HepG2 (cell line): ENCODE results near the gene RPL3. TPM values are rescaled to one million over a fixed set of nuclear protein-coding genes. Genes with fewer than 3 reads are reported as not detected.

Source experiments
- GATAD1 ChIP-seq: IDR thresholded peaks from 2 replicates; pipeline ENCODE4 v1.6.1; 2016; ENCODE audit warnings: missing genetic modification reagents, missing compliant biosample characterization
- HMG20A ChIP-seq: IDR thresholded peaks from 2 replicates; pipeline ENCODE4 v1.6.1; 2016; ENCODE audit warnings: borderline replicate concordance
- JUNB ChIP-seq: sonication (generic); formaldehyde crosslinking; IDR thresholded peaks from 2 replicates; pipeline ENCODE4 v1.8.0; 2022; ENCODE audit warnings: missing genetic modification reagents, mild to moderate bottlenecking, borderline replicate concordance
- KDM4B ChIP-seq: sonication (generic); formaldehyde crosslinking; IDR thresholded peaks from 2 replicates; pipeline ENCODE4 v1.4.0; 2020; ENCODE audit warnings: missing genetic modification reagents
- MAFK ChIP-seq, 2 experiments: IDR thresholded peaks in 1 of 2; conservative IDR thresholded peaks in 1 of 2; 2 replicates each; pipeline ENCODE4 v1.6.1; 2011; ENCODE audit warnings: improper control_type of control experiment in 2 of 2, low read length in 2 of 2
- MTF2 ChIP-seq: sonication (generic); formaldehyde crosslinking; IDR thresholded peaks from 2 replicates; pipeline ENCODE4 v1.5.0; 2020; ENCODE audit warnings: missing genetic modification reagents, borderline replicate concordance
- TEAD3 ChIP-seq: optimal IDR thresholded peaks from 2 replicates; pipeline ENCODE3; 2016; ENCODE audit warnings: borderline replicate concordance
- ZNF589 ChIP-seq: sonication (generic); formaldehyde crosslinking; conservative IDR thresholded peaks from 2 replicates; pipeline ENCODE4 v1.8.0; 2022; ENCODE audit warnings: mild to moderate bottlenecking, moderate library complexity, missing genetic modification reagents
- ZNF678 ChIP-seq: sonication (generic); formaldehyde crosslinking; IDR thresholded peaks from 2 replicates; pipeline ENCODE4 v1.4.0; 2020; ENCODE audit warnings: mild to moderate bottlenecking, missing genetic modification reagents
- polyA plus RNA-seq, 8 experiments: library from polyadenylated mRNA; depleted of rRNA in 3 of 8; stranded (reverse) in 7 of 8; unstranded in 1 of 8; fragments of >200 nt; fragmentation: Illumina TruSeq in 4 of 8; extraction: Trizol in 4 of 8; gene quantifications; 2 replicates each; pipeline versions ENCODE4 v1.2.1 to v1.2.3, GENCODE V29; 2011 to 2016; ENCODE audit warnings: low read depth in 4 of 8, missing spikeins in 1 of 8, mixed read lengths in 1 of 8; ENCODE audit not compliant: insufficient read depth in 1 of 8
- total RNA-seq, 5 experiments: library from RNA; depleted of rRNA; stranded (reverse); fragments of >200 nt; fragmentation: Illumina TruSeq; extraction: Trizol; gene quantifications; 2 replicates each; pipeline ENCODE4 v1.2.3, GENCODE V29; 2016; ENCODE audit warnings: low read depth in 1 of 5
- TF ChIP-seq, protein P1 (sequence below): sonication (generic); formaldehyde crosslinking; IDR thresholded peaks from 2 replicates; pipeline ENCODE4 v1.4.0; 2020; ENCODE audit warnings: missing genetic modification reagents, borderline replicate concordance
- TF ChIP-seq, protein P2 (sequence below): sonication (generic); formaldehyde crosslinking; IDR thresholded peaks from 2 replicates; pipeline ENCODE4 v1.8.0; 2022; ENCODE audit warnings: mild to moderate bottlenecking, missing genetic modification reagents, borderline replicate concordance
- TF ChIP-seq, protein P3 (sequence below): sonication (generic); formaldehyde crosslinking; IDR thresholded peaks from 2 replicates; pipeline ENCODE4 v1.8.0; 2022; ENCODE audit warnings: low read depth, missing genetic modification reagents
- TF ChIP-seq, protein P4 (sequence below): sonication (generic); formaldehyde crosslinking; IDR thresholded peaks from 2 replicates; pipeline ENCODE4 v1.4.0; 2020; ENCODE audit warnings: missing genetic modification reagents

Gene RPL3
- total and polyA plus RNA-seq, 2 of the 13 experiments (the other 11 are each of a cell fraction or from before 2014, with no cell fraction given), result 1,051 to 3,279 TPM

DNA sequence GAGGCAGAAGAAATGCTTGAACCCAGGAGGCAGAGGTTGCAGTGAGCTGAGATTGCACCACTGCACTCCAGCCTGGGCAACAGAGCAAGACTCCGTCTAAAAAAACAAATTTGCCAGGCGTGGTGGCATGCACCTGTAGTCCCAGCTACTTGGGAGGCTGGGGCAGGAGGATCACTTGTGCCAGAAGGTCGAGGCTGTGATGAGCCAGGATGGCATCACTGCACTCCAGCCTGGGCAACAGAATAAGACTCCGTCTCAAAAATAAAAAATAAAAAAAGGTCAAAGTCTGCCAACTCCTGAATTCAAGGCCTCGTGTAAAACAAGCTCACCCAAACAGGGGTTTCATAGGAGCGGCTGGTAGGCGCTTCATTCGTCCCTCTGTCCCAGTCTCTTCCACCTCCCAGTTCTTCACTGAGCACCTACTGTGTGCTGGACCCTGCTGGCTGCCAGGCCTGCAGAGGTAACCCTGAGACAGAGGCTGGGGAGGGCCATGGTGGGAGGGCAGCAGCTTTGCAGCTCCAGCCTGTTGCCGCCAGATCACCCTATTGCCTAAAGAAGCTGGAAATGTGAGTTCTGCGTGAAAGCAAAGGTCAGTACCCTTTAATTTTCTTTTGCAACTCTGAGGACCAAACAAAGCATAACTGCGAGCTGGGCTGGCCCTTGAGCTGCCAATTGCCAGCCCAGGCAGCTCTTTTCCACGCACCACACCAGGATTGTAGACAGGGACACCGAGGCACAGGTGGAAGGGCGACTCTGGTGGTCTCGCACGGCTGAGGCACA lies 15.3 kb downstream of the RPL3 start (continued):
- TF ChIP-seq, protein P1, sequence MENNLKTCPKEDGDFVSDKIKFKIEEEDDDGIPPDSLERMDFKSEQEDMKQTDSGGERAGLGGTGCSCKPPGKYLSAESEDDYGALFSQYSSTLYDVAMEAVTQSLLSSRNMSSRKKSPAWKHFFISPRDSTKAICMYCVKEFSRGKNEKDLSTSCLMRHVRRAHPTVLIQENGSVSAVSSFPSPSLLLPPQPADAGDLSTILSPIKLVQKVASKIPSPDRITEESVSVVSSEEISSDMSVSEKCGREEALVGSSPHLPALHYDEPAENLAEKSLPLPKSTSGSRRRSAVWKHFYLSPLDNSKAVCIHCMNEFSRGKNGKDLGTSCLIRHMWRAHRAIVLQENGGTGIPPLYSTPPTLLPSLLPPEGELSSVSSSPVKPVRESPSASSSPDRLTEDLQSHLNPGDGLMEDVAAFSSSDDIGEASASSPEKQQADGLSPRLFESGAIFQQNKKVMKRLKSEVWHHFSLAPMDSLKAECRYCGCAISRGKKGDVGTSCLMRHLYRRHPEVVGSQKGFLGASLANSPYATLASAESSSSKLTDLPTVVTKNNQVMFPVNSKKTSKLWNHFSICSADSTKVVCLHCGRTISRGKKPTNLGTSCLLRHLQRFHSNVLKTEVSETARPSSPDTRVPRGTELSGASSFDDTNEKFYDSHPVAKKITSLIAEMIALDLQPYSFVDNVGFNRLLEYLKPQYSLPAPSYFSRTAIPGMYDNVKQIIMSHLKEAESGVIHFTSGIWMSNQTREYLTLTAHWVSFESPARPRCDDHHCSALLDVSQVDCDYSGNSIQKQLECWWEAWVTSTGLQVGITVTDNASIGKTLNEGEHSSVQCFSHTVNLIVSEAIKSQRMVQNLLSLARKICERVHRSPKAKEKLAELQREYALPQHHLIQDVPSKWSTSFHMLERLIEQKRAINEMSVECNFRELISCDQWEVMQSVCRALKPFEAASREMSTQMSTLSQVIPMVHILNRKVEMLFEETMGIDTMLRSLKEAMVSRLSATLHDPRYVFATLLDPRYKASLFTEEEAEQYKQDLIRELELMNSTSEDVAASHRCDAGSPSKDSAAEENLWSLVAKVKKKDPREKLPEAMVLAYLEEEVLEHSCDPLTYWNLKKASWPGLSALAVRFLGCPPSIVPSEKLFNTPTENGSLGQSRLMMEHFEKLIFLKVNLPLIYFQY, result no peak
- TF ChIP-seq MAFK (conservative IDR thresholded peaks at IDR 0.05 in 1 of 2, IDR thresholded peaks at IDR 0.05 in 1 of 2; ENCODE audit: low read length in 2 of 2) (no peak), MTF2 (CRISPR knock-in tag) (no peak), JUNB (CRISPR knock-in tag) (no peak), KDM4B (no peak), ZNF589 (no peak), ZNF678 (no peak), TEAD3 (peak; percentile 10), HMG20A (CRISPR knock-in tag) (no peak), GATAD1 (CRISPR knock-in tag) (no peak)
- TF ChIP-seq, protein P2, sequence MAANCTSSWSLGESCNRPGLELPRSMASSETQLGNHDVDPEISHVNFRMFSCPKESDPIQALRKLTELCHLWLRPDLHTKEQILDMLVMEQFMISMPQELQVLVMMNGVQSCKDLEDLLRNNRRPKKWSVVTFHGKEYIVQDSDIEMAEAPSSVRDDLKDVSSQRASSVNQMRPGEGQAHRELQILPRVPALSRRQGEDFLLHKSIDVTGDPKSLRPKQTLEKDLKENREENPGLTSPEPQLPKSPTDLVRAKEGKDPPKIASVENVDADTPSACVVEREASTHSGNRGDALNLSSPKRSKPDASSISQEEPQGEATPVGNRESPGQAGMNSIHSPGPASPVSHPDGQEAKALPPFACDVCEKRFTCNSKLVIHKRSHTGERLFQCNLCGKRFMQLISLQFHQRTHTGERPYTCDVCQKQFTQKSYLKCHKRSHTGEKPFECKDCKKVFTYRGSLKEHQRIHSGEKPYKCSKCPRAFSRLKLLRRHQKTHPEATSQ (CRISPR knock-in tag), result no peak
- TF ChIP-seq, protein P3, sequence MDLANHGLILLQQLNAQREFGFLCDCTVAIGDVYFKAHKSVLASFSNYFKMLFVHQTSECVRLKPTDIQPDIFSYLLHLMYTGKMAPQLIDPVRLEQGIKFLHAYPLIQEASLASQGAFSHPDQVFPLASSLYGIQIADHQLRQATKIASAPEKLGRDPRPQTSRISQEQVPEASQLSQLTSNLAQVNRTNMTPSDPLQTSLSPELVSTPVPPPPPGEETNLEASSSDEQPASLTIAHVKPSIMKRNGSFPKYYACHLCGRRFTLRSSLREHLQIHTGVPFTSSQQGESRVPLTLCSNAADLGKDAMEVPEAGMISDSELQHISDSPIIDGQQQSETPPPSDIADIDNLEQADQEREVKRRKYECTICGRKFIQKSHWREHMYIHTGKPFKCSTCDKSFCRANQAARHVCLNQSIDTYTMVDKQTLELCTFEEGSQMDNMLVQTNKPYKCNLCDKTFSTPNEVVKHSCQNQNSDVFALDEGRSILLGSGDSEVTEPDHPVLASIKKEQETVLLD, result no peak
- TF ChIP-seq, protein P4, sequence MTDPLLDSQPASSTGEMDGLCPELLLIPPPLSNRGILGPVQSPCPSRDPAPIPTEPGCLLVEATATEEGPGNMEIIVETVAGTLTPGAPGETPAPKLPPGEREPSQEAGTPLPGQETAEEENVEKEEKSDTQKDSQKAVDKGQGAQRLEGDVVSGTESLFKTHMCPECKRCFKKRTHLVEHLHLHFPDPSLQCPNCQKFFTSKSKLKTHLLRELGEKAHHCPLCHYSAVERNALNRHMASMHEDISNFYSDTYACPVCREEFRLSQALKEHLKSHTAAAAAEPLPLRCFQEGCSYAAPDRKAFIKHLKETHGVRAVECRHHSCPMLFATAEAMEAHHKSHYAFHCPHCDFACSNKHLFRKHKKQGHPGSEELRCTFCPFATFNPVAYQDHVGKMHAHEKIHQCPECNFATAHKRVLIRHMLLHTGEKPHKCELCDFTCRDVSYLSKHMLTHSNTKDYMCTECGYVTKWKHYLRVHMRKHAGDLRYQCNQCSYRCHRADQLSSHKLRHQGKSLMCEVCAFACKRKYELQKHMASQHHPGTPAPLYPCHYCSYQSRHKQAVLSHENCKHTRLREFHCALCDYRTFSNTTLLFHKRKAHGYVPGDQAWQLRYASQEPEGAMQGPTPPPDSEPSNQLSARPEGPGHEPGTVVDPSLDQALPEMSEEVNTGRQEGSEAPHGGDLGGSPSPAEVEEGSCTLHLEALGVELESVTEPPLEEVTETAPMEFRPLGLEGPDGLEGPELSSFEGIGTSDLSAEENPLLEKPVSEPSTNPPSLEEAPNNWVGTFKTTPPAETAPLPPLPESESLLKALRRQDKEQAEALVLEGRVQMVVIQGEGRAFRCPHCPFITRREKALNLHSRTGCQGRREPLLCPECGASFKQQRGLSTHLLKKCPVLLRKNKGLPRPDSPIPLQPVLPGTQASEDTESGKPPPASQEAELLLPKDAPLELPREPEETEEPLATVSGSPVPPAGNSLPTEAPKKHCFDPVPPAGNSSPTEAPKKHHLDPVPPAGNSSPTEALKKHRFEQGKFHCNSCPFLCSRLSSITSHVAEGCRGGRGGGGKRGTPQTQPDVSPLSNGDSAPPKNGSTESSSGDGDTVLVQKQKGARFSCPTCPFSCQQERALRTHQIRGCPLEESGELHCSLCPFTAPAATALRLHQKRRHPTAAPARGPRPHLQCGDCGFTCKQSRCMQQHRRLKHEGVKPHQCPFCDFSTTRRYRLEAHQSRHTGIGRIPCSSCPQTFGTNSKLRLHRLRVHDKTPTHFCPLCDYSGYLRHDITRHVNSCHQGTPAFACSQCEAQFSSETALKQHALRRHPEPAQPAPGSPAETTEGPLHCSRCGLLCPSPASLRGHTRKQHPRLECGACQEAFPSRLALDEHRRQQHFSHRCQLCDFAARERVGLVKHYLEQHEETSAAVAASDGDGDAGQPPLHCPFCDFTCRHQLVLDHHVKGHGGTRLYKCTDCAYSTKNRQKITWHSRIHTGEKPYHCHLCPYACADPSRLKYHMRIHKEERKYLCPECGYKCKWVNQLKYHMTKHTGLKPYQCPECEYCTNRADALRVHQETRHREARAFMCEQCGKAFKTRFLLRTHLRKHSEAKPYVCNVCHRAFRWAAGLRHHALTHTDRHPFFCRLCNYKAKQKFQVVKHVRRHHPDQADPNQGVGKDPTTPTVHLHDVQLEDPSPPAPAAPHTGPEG (CRISPR knock-in tag), result no peak
